CD8-positive, alpha-beta memory T cell (primary cell): ENCODE results near the gene ZNF418. TPM values are rescaled to one million over a fixed set of nuclear protein-coding genes. Genes with fewer than 3 reads are reported as not detected.
"Not testable (repeated sequence)": the region's sequence is repeated elsewhere in the genome, so short reads cannot be mapped to it uniquely, and the experiment has no call there.

Experiments
- CTCF ChIA-PET: fragments of 350-600 bp; sonication (Branson Sonifier 250); formaldehyde crosslinking; loops from one replicate; lab custom pipeline; 2021; ENCODE audit warnings: antibody characterized with exemption; lab: Charles Lee
- POLR2A ChIA-PET: fragments of 350-600 bp; sonication (Branson Sonifier 250); formaldehyde crosslinking; loops from one replicate; lab custom pipeline; 2021; ENCODE audit warnings: antibody characterized with exemption; lab: Charles Lee
- DNase-seq, 5 donors: peaks; one replicate each; pipeline versions ENCODE4 v3.0.0 to v3.0.0-alpha.2; 2020 to 2022; ENCODE audit warnings: mixed read lengths in 1 of 5
- H3K27ac ChIP-seq: one replicate; pipeline ENCODE4 v1.7.0; 2013; ENCODE audit warnings: low read depth, mild to moderate bottlenecking, low read length, moderate library complexity
- H3K27me3 ChIP-seq: 2 replicates; pipeline ENCODE4 v1.7.0; 2013; ENCODE audit warnings: low read length, mild to moderate bottlenecking; ENCODE audit not compliant: insufficient read depth, poor library complexity, severe bottlenecking
- H3K36me3 ChIP-seq: 2 replicates; pipeline ENCODE4 v1.7.0; 2013; ENCODE audit warnings: mild to moderate bottlenecking, low read length, moderate library complexity; ENCODE audit not compliant: insufficient read depth
- H3K4me1 ChIP-seq: 2 replicates; pipeline ENCODE4 v1.7.0; 2013; ENCODE audit warnings: mild to moderate bottlenecking, low read length, moderate library complexity; ENCODE audit not compliant: insufficient read depth
- H3K4me3 ChIP-seq: 2 replicates; pipeline ENCODE4 v1.7.0; 2013; ENCODE audit warnings: mild to moderate bottlenecking, low read length
- H3K9me3 ChIP-seq: 2 replicates; pipeline ENCODE4 v1.7.0; 2013; ENCODE audit warnings: mild to moderate bottlenecking, low read length
- H3K27ac Mint-ChIP-seq, 8 donors: one replicate each; pipeline ENCODE4 v1.8.0; 2020 to 2021; ENCODE audit warnings: mixed read lengths in 8 of 8, mild to moderate bottlenecking in 6 of 8, inconsistent platforms in 3 of 8, moderate library complexity in 3 of 8
- H3K27me3 Mint-ChIP-seq, 2 donors: one replicate each; pipeline ENCODE4 v1.8.0; 2020 to 2021; ENCODE audit warnings: mixed read lengths in 2 of 2, mild to moderate bottlenecking in 1 of 2, moderate library complexity in 1 of 2
- H3K36me3 Mint-ChIP-seq, 3 donors: one replicate each; pipeline ENCODE4 v1.8.0; 2020 to 2021; ENCODE audit warnings: mixed read lengths in 3 of 3, inconsistent platforms in 1 of 3, mild to moderate bottlenecking in 1 of 3
- H3K4me1 Mint-ChIP-seq, 3 donors: one replicate each; pipeline ENCODE4 v1.8.0; 2020 to 2021; ENCODE audit warnings: mixed read lengths in 3 of 3, inconsistent platforms in 1 of 3, mild to moderate bottlenecking in 1 of 3
- H3K4me3 Mint-ChIP-seq, 7 donors: one replicate each; pipeline ENCODE4 v1.8.0; 2020 to 2021; ENCODE audit warnings: mixed read lengths in 7 of 7, mild to moderate bottlenecking in 6 of 7, moderate library complexity in 4 of 7, inconsistent platforms in 2 of 7
- H3K9me3 Mint-ChIP-seq, 5 donors: one replicate each; pipeline ENCODE4 v1.8.0; 2020 to 2022; ENCODE audit warnings: mixed read lengths in 5 of 5, mild to moderate bottlenecking in 3 of 5, moderate library complexity in 2 of 5, inconsistent platforms in 1 of 5
- polyA plus RNA-seq: library from polyadenylated mRNA; unstranded; fragments of 300-500 nt; fragmentation: Illumina TruSeq; gene quantifications from one replicate; pipeline ENCODE4 v1.2.3, GENCODE V29; 2021
- total RNA-seq, 2 experiments: library from RNA; stranded (reverse); gene quantifications; one replicate each; pipeline ENCODE4 v1.2.3, GENCODE V29; 2021

The ZNF418 gene
- total and polyA plus RNA-seq, 3 experiments from 2014 or later: 3.3 to 6.7 (median 5.1) TPM

DNA sequence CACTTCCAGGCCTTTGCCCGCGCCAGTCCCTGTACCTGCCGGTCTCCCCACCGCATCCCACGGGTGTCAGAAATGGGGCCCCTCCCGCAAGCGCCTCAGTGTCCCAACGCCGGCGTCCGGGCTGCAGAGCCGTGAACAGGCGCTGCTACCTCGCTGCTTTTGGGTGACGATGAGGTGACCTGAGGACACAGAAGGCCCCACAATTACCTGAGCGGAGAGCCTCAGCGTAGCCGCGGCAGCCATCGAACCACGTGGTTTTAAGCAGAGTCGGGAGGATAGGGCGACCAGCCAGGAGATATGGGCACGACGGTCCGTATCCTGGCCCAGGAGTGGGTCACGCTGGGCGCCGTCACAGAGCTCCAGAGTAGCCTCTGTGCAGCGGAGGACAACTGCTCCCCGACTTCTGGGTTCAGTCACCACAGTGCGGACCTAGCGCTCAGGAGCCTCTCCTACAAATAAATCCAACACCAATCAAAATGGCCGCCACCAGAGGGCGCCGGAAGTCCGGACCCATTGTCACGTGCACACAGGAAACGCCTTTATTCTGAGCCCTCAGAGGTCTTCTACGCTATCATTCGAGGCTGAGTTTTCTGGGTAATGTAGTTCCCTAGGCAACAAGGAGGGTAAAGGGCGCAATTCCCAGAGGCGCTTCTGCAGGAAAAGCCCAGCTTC is 46.5 kb downstream of the ZNF418 start, which contains the start of gene ZNF814:
TSS of gene ZNF814 (minus strand) at position 478 of the 672 bp plus-strand sequence. CDS start at position 243, 235 bp downstream.
- H3K4me1 ChIP-seq: peaks cover 7% of the 10 kb centered on the region
- peaks cover 0 to 70% (median 37%) of the 10 kb centered on the region in 5 donors for H3K9me3 Mint-ChIP-seq
- H3K27ac ChIP-seq: peak within 1 kb of the TSS; percentile 70
- H3K4me3 Mint-ChIP-seq: peak within 1 kb of the TSS; percentile 80 to 96 (median 89)
- peaks cover 28 to 42% (median 32%) of the 10 kb centered on the region in 3 donors for H3K4me1 Mint-ChIP-seq
- DNase-seq: peak; percentile 65 to 91 (median 80)
- ChIA-PET CTCF (interaction anchor here (0.8 kb wide), 1 partner anchor 26 kb away, joined by 3 read pairs; no protein-coding TSS in a partner anchor), POLR2A (interaction anchor here (1.1 kb wide), 1 partner anchor 28 kb away, joined by 3 read pairs; no protein-coding TSS in a partner anchor)
- H3K27me3 Mint-ChIP-seq: peaks cover 0 to 2% of the 10 kb centered on the region in 2 donors
- H3K4me3 ChIP-seq: peak within 1 kb of the TSS; percentile 90
- H3K36me3 ChIP-seq: no peaks in the 10 kb centered on the region
- no peaks in the 10 kb centered on the region for H3K27me3 ChIP-seq
- H3K9me3 ChIP-seq: peaks cover 10% of the 10 kb centered on the region
- H3K36me3 Mint-ChIP-seq: peaks cover 15 to 69% (median 39%) of the 10 kb centered on the region in 3 donors
- peak within 1 kb of the TSS; percentile 19 to 96 (median 83) for H3K27ac Mint-ChIP-seq

GRCh38 chr19:57888107-57888559 is 47.1 kb downstream of the ZNF418 start:
- peaks cover 7% of the 10 kb centered on the region for H3K4me1 ChIP-seq
- no peaks in the 10 kb centered on the region for H3K36me3 ChIP-seq
- H3K4me3 ChIP-seq: peak overlapping the region; percentile 90
- CTCF ChIA-PET: interaction anchor here (0.8 kb wide), 1 partner anchor 27 kb away, joined by 3 read pairs; no protein-coding TSS in a partner anchor
- peaks cover 0 to 2% of the 10 kb centered on the region in 2 donors for H3K27me3 Mint-ChIP-seq
- H3K27ac Mint-ChIP-seq: peak overlapping the region; percentile 19 to 96 (median 83)
- H3K9me3 Mint-ChIP-seq: peaks cover 0 to 76% (median 37%) of the 10 kb centered on the region in 5 donors
- POLR2A ChIA-PET: interaction anchor here (1.1 kb wide), 1 partner anchor 29 kb away, joined by 3 read pairs; no protein-coding TSS in a partner anchor
- peaks cover 15 to 69% (median 45%) of the 10 kb centered on the region in 3 donors for H3K36me3 Mint-ChIP-seq
- H3K27ac ChIP-seq: peak overlapping the region; percentile 70
- peaks cover 28 to 42% (median 32%) of the 10 kb centered on the region in 3 donors for H3K4me1 Mint-ChIP-seq
- H3K4me3 Mint-ChIP-seq: peak overlapping the region; percentile 80 to 96 (median 89)
- no peaks in the 10 kb centered on the region for H3K27me3 ChIP-seq
- H3K9me3 ChIP-seq: peaks cover 10% of the 10 kb centered on the region
- DNase-seq: no peak

DNA sequence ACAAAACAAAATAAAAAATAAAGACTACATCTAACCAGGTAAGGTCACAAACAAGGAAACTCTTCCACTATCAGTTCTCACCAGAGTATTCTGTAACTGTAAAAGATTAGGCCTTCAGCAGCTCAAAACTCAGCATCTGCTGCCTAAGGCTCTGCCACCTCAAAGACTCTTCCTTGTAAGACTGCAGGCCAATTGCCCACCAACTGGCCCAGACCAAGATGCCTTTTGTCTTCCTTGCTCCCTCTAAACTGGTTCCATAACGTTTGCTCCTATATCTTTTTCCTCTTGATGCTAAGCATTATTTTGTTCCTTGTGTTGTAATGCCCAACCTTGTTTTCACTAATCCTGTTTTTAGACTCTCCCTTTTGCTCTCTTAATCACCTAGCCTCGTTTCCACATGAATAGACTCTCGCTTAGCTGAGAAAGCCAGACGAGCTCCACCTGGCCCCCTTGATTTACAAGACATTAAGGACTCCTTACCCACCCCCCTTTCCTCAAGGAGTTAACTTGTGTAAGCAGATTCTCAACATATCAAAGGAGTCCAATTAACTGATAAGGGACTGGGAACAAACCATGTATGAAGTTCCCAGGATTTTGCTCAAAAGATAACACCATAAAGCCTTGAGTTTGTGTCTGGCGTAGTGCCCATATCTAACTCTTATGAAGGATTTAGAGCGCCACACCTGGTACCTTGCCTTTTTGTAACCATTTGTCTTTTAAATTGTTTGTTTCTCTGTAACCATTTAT is 47.8 kb downstream of the ZNF418 start:
- no peak overlapping the region for H3K27ac ChIP-seq
- H3K36me3 Mint-ChIP-seq: peaks cover 15 to 64% (median 51%) of the 10 kb centered on the region in 3 donors
- H3K4me1 ChIP-seq: peaks cover 7% of the 10 kb centered on the region
- H3K9me3 ChIP-seq: peaks cover 10% of the 10 kb centered on the region
- peaks cover 0 to 2% of the 10 kb centered on the region in 2 donors for H3K27me3 Mint-ChIP-seq
- H3K4me3 Mint-ChIP-seq: peak overlapping the region; percentile 80 to 96 (median 89)
- CTCF ChIA-PET: no interaction called here
- POLR2A ChIA-PET: interaction anchor here (1.1 kb wide), 1 partner anchor 30 kb away, joined by 3 read pairs; no protein-coding TSS in a partner anchor
- H3K4me3 ChIP-seq: peak overlapping the region; percentile 90
- H3K9me3 Mint-ChIP-seq: peaks cover 0 to 78% (median 42%) of the 10 kb centered on the region in 5 donors
- H3K36me3 ChIP-seq: no peaks in the 10 kb centered on the region
- peak overlapping the region in 3 of 8 donors; percentile 62 to 89 (median 68) for H3K27ac Mint-ChIP-seq
- DNase-seq: no peak
- H3K27me3 ChIP-seq: no peaks in the 10 kb centered on the region
- H3K4me1 Mint-ChIP-seq: peaks cover 28 to 46% (median 32%) of the 10 kb centered on the region in 3 donors

- ChIA-PET POLR2A (interaction anchor here (0.7 kb wide), 2 partner anchors 12 to 715 kb away, joined by 3 to 5 read pairs; no protein-coding TSS in a partner anchor), CTCF (no interaction called here)
- Mint-ChIP-seq H3K9me3 (peaks cover 0 to 72% (median 42%) of the 10 kb centered on the region in 5 donors), H3K4me3 (peak overlapping the region in 2 of 7 donors; percentile 9 to 96), H3K36me3 (peaks cover 12 to 58% (median 51%) of the 10 kb centered on the region in 3 donors), H3K27ac (no peak overlapping the region), H3K27me3 (peaks cover 0 to 2% of the 10 kb centered on the region in 2 donors), H3K4me1 (peaks cover 28 to 46% (median 32%) of the 10 kb centered on the region in 3 donors)
- peaks cover 7% of the 10 kb centered on the region for H3K4me1 ChIP-seq
- H3K4me3 ChIP-seq: no peak overlapping the region
- no peak overlapping the region for H3K27ac ChIP-seq
- H3K9me3 ChIP-seq: peaks cover 10% of the 10 kb centered on the region
- H3K27me3 ChIP-seq: no peaks in the 10 kb centered on the region
- H3K36me3 ChIP-seq: no peaks in the 10 kb centered on the region
- DNase-seq: no peak
Observed at GRCh38 chr19:57886046-57886445, 49.2 kb downstream of the ZNF418 start.

DNA sequence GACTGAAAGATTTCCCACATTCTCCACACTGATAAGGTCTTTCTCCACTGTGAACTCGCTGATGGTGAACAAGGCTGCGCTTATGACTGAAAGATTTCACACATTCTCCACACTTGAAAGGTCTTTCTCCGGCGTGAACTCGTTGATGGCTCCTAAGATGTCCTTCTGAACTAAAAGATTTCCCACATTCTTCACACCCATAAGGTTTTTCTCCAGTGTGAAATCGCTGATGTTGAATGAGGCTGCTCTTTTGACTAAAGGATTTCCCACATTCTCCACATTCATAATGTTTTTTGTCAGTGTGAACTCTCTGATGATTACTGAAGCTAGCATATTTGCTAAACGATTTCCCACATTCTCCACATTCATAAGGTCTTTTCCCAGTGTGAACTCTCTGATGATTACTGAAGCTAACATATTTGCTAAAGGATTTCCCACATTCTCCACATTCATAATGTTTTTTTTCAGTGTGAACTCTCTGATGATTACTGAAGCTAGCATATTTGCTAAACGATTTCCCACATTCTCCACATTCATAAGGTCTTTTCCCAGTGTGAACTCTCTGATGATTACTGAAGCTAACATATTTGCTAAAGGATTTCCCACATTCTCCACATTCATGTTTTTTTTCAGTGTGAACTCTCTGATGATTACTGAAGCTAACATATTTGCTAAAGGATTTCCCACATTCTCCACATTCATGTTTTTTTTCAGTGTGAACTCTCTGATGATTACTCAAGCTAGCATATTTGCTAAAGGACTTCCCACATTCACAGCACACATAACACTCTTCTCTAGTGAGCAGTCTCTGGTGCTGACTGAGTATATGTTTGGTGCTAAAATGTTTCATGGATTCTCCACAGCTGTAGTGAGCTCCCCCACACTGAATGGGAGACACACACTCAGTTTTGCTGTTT is 61.1 kb downstream of the ZNF418 start:
- POLR2A ChIA-PET: interaction anchor here (0.5 to 0.6 kb wide), 2 partner anchors 12 to 321 kb away, joined by 3 read pairs; no protein-coding TSS in a partner anchor
- Mint-ChIP-seq H3K9me3 (peaks cover 16 to 86% (median 81%) of the 10 kb centered on the region in 5 donors), H3K36me3 (peaks cover 20 to 72% (median 53%) of the 10 kb centered on the region in 3 donors)
- DNase-seq, H3K4me3 ChIP-seq, H3K27me3 ChIP-seq, H3K4me1 ChIP-seq, H3K27ac ChIP-seq, H3K27ac Mint-ChIP-seq, H3K4me1 Mint-ChIP-seq, CTCF ChIA-PET, H3K27me3 Mint-ChIP-seq, H3K4me3 Mint-ChIP-seq: not testable (repeated sequence)
- peaks cover 17% of the 10 kb centered on the region for H3K36me3 ChIP-seq
- H3K9me3 ChIP-seq: peaks cover 58% of the 10 kb centered on the region

DNA sequence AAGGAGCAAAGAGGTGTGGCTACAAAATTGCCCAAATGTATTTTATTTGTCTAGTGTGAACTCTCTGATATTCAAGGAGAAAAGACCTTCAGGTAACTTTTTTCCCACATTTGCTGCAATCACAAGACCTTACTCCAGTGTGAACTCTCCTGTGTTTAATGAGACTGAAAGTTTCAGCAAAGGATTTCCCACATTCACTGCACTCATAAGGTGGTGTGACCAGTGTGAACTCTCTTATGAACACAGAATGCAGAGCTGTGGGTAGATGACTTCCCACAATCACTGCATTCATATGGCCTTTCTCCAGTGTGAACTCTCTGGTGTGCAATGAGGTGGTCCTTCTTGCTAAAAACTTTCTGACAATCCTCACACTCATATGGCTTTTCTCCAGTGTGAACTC is 62.8 kb downstream of the ZNF418 start:
- Mint-ChIP-seq H3K27ac (no peak overlapping the region), H3K36me3 (peaks cover 17 to 71% (median 49%) of the 10 kb centered on the region in 3 donors), H3K9me3 (peaks cover 16 to 86% (median 81%) of the 10 kb centered on the region in 5 donors), H3K27me3 (no peaks in the 10 kb centered on the region), H3K4me1 (no peaks in the 10 kb centered on the region), H3K4me3 (no peak overlapping the region)
- Histone ChIP-seq H3K27me3 (no peaks in the 10 kb centered on the region), H3K27ac (no peak overlapping the region), H3K4me3 (peak overlapping the region; percentile 21), H3K36me3 (peaks cover 22% of the 10 kb centered on the region), H3K4me1 (no peaks in the 10 kb centered on the region), H3K9me3 (peaks cover 63% of the 10 kb centered on the region)
- DNase-seq: no peak
- POLR2A ChIA-PET: interaction anchor here (0.6 kb wide), 1 partner anchor 554 kb away, joined by 7 read pairs; no protein-coding TSS in a partner anchor
- CTCF ChIA-PET: no interaction called here
